ENCODE data around the gene DHRS1.

The DHRS1 gene

DNA sequence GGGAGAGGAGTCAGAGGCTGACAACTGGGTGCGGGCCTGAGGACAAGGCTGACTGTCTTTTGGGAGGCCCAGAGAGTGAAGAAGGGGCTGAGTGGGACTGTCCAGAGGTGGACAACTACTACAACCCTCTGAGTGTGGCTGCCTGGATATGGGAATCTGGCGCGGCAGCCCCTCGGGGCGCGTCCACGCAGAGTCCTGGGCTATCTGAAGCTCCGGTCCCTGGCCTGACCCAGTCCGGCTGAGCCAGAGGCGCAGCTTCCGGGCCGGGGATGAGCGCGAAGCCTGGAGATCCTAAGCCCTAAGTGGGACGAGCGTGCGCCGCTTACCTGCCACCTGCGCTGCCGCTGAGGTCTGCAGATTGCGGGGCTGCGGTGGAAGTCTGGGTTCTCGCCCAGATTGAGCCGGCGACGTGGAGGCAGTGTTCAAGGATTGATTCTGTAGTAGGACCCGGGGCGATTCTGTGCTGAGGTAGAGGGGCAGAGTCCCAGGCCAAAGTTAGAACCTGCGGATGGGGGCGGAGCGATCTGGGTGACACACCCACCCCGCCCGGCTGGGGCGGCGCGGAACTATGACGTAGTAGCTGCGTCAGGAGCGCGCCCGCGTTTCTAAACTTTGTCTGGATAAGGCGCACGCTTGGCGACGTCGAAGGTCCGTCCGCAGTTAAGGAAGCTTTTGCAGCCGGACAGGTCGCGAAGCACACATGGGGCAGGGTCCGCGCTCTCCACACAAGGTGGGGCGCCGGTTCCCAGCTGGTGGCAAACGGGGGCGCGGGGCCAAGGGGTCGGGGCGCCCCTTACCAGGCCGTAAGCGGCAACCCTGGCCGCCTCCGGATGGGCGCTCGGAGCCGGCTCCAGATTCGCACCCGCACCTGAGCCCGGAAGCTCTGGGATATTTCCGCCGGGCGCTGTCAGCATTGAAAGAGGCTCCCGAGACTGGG is at the start of gene DHRS1, which contains the start of gene NOP9:
DHRS1 (minus strand) TSS at position 526 of the 937 bp plus-strand sequence. CDS start 674 bp downstream, outside the sequence.
NOP9 (plus strand) TSS at position 596 of the 937 bp plus-strand sequence; CDS start at position 701, 105 bp downstream.
- peak; percentile 83 to 84 for DNase-seq (ENCODE audit: low read depth in 2 of 2)

DNA sequence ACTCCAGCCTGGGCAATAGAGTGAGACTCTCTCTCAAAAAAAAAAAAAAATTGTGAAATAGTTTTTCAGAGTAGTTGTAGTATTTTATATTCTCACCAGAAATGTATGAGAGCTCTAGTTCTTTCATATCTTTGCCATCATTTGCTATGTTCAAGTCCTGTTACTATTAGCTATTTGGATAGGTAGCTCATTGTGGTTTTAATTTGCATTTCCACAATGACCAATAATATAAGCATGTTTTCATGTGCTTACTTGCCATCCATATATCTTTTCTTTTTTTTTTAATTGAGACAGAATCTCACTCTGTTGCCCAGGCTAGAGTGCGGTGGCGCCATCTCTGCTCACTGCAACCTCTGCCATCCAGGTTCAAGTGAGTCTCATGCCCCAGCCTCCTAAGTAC is 48.6 kb upstream of the DHRS1 start:
- no peak for DNase-seq (ENCODE audit: low read depth in 2 of 2)

DNA sequence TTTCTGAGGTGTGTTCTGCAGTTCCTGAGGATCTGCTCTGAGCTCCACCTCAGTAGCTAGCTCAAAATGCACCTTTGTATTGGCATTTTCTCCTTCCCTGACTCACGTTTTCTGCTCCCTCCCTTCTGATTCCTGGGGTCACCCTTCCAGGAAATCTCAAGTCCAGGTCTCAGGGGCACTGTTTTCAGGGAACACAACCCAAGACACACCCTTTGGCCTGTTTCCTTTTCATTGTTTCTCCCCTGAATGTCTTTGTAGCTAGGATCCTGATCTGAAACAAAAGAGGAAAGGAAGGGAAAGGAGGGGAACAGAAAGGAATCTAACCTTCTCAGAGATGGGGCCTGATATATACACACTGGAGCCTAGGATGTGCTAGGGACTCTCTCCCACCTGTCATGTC is 47.6 kb upstream of the DHRS1 start:
- no peak for DNase-seq (ENCODE audit: low read depth in 2 of 2)

DNA sequence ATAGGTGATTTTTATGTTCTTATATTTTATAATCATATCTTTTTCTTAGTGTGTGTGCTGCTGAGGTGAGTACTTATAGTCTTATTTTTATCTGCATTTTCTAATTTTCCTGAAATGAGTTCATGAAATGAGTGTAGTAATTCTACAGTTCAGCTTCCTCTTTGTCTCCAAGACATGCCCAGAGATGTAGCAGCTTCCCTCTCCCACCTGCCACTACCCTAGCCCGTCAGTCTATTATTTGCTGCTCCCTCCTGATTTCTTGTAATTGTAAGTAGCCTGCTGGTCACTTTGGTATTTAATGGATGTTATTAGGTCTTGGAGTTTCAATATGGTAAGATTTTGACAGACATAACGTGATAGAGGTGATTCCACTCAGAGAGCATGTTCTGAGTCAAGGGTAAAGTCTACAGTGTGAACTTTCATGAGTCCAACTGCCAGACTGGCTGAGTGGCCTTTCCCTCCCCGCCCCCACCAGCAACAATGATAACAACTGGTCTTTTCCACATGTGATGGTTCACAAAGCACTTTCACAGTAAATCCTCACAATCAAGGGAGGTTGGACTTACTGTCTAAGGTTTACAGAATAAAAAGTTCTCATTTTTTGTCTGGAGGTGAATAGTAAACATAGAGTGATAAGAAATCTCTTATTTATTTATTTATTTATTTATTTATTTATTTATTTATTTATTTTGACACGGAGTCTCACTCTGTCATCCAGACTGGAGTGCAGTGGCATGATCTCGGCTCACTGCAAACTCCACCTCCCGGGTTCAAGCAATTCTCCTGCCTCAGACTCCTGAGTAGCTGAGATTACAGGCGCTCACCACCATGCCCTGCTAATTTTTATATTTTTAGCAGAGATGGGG is 44.4 kb upstream of the DHRS1 start:
- no peak for DNase-seq (ENCODE audit: low read depth in 2 of 2)

DNA sequence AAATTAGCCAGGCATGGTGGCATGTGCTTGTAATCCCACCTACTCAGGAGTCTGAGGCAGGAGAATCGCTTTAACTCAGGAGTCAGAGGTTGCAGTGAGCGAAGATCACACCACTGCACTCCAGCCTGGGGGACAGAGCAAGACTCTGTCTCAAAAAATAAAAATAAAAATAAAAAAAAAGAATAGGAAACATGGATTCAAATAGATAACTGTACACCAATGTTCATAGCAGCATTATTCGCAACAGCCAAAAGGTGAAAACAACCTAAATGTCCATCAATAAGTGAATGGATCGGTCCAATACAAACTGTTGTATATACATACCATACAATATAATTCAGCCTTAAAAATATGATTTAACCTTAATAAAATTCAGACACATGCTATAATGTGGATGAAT is 43.3 kb upstream of the DHRS1 start:
- no peak for DNase-seq (ENCODE audit: low read depth in 2 of 2)

DNA sequence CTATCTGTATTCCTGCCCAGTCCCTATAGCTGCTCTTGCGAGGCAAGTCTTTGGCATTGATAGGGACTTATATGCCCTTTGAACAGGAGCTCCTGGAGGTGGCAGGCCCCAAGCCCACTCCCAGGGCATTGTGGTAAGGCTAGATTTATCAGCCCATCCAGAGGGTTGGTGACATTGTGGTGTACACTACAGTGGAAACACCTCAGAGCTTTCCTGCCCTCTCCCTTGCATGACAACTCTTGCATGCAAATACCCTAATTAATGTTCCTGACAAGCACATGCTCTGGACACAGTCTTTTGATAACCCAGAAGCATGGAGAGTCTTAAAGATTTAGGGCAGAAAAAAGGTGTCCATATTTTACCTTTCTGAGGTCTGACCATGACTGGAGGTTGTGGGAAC is 41.0 kb upstream of the DHRS1 start:
- no peak for DNase-seq (ENCODE audit: low read depth in 2 of 2)

DNA sequence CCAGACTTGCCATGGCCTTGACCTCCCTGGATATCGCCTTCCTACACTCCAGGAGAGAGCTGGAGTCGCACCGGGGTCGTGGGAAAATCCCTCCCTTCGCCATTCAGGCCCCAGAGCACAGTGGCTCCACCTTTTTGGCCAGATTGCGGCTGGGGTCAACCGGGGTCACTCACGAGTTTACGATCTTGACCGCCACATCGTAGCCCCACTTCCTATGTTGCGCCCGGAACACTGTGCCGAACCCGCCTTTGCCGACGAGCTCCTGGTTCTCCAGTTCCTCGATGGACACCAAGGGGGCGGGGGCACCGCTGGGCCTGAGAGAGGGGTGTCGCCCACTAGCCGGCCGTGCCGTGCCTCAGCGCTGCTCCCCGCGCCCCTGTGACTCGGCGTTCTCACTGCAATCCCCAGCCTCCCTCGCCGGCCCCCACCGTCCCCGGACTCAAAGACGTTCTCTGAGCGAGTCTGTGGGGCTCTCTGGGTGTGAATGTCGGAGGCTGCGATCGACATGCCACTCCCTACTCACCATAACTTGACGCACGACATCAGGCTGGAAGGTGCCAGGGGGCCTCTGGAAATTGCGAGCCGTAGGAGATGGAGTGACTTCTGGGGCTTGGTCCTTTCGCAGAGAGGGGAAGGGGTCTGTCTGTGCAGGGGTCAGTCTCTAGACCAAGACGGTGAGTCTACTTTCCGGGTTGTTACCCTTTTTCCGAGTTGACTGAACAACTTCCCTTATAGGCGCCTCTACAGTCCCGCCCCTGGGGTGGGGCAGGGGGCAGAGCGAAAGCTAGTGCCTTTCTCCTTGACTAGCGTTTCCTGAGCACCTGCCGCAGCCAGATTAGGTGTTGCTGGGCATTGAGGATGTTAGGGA is 39.9 kb upstream of the DHRS1 start, which contains the start of gene RIPK3:
RIPK3 (minus strand) TSS at position 708 of the 868 bp plus-strand sequence; CDS start at position 543, 165 bp downstream.
- DNase-seq (ENCODE audit: low read depth in 2 of 2): peak; percentile 42 to 53

DNA sequence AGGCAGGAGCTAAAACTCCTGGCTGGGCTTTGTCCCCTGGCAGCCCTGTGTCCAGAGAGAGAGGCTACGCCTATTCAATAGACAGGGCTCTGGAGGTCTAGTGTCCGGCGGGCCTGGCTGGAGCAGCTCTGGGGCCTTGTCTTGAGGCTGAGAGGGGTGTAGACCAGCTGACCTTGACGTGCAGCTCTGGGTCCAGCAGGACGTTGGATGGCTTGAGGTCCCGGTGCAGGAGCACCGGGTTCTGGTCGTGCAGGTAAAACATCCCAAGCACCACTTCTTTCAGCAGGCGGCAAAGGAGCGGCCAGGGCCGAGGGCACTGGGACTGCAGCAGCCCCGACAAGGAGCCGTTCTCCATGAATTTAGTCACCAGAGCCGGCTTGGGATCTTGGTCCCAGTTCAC is 39.3 kb upstream of the DHRS1 start:
- DNase-seq (ENCODE audit: low read depth in 2 of 2): no peak

DNA sequence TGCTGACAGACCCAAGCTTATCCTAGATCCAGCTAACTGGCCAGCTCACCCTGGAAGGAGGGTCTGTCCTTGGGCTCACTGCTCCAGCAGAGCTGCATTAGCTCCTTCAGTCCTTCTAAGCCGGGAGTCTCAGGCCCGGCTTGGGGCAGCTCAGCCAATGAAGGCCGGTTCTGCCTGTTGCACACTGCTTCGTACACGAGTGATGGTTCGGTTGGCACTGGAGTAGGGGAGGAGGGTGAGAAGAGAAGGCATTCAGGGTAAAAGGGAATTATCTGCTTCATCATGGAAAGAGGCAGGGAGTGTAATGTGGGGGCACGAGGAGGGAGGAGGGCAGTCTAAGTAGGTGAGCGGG is 38.2 kb upstream of the DHRS1 start:
- no peak for DNase-seq (ENCODE audit: low read depth in 2 of 2)

DNA sequence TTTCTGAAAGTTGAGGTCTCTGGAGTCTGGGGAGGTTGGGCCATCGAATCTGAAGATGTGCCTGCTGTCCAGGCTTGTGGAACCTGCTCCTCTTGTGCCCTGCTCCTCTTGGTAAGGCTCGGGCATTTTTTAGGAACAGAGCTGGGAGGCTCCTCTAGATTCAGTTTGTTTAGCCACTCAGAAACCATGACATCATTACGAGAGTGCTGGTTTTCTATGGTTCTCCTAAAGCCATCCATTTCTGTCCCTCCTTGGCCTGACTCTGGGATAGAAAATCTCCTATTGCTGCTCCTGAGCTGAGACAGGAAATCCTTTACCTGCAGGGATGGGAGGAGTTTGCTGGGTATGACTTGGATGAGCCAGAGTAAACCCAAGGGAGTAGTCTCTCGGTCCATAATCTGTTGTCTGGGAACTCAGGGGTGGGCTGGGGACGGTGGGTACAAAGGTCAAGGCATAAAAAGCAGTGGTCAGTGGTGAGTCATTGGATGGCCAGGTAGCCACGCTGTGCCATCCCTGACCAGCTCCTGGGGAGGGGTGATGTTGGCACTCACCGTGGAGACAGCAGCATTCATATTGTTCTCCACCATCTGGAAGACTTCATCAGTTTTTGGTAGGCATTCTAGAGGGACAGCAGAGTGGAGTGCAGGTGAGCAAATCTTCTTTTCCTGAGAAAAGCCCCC is 37.7 kb upstream of the DHRS1 start:
- no peak for DNase-seq (ENCODE audit: low read depth in 2 of 2)

DNA sequence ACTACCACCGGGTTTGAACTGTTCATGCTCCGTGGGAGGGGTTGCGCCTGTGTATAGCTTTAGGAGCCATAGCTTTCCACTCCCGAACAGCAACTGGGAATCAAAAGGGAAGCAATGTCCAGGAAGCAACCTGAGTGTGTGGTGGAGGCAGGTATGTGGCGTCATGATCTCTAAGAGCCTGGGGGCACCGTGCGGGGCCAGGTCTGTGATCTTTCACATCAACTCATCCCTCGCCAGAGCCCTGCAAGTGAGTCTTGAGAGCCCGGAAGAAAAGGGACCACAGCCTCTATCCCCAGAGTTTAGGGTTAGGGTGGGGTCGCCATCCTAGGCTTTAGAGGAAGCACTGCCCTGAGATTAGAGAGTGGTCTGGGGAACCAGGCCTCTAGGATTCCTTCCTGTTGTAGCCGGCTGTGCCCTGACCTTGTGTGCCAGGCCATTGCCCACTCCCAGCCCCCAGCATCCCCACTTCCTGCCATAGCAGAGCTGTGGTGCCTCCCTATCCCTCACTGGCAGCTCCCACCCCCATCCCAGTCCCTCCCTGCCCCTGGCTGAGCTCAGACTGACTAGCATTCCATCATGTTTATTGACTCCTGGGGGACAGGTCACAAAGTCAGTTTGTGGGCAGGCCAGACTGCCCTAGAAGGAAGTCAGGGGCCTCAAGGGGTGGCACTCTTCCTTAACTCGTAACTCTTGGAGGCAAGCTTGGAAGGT is 36.0 kb upstream of the DHRS1 start:
- DNase-seq (ENCODE audit: low read depth in 2 of 2): no peak

DNA sequence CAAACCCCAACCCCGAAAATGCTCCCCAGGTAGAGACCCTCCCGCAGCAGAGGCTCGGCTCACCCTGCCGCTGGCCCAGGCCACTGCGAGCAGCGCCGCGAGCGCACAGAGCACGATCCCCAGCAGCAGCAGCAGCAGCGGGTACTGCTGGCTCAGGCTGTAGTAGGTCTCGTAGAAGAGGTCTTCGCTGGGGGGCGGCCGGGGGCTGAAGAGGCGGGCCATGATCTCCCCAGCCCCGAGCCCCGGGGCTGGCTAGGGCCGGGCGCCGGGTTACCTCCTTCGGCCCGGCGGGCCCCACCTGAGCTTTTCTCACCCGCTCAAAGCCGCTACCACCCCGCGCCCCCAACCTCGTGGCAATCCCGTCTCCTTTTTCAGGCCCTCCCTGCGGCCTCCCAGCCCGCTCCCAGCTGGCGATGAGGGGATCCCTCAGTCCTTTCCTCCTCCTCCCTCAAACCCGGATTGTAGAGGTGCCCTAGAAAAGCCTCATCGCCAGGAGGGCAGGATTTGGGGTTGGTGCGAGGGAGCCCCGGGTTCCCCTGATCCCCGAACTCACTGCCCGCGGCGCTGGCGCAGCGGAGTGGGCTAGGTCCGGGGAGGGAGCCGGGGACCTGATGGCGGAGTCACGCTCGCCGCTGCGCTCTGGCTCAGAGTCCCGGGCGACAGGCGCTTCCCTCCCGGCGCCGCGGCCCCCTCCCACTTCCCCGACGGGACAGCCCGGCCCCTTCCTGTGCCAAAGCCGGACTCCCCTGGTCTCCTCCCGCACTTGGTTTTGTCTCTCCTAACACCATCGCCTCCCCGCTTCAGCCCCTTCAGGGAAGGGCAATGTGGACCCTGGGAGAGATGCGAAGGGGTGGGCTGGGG is 35.1 kb upstream of the DHRS1 start, which contains the start of gene ADCY4:
ADCY4 (minus strand) TSS at position 641 of the 861 bp plus-strand sequence; CDS start at position 222, 419 bp downstream.
- no peak for DNase-seq (ENCODE audit: low read depth in 2 of 2)

DNA sequence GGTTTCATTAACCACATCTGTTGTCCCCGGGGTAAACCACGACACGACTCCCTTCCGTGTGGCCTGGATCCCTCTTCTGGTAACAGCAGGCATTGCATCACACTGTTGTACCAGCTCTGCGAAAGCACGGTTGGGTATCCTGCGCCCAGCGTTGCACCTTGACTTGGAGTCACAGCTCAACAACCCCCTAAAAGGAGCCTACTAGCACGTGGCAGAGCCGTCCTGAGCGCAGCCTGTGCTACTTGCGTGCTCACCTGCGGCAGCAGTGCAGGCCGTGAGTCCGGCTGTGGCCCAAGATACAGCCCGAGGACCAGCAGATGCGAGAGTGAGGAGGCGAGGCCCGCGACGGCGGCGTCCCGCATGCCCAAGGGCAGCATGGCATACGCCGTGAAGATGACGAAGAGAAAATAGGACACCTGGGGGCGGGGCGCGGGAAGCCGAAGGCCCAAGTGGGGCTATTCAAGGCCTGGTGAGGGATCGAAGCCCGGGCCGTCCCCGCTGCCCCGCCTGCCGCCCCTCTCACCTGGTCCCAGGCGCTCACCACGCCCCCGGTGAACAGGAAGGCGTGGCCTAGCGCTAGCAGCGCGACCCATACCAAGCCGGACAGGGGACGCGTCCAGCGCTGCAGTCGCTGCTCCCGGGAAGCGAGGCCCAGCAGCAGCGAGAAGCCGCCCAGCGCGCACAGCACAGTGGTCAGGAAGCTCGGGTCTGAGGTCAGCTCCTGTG is 32.9 kb upstream of the DHRS1 start:
- DNase-seq (ENCODE audit: low read depth in 2 of 2): peak; percentile 65 to 68

DNA sequence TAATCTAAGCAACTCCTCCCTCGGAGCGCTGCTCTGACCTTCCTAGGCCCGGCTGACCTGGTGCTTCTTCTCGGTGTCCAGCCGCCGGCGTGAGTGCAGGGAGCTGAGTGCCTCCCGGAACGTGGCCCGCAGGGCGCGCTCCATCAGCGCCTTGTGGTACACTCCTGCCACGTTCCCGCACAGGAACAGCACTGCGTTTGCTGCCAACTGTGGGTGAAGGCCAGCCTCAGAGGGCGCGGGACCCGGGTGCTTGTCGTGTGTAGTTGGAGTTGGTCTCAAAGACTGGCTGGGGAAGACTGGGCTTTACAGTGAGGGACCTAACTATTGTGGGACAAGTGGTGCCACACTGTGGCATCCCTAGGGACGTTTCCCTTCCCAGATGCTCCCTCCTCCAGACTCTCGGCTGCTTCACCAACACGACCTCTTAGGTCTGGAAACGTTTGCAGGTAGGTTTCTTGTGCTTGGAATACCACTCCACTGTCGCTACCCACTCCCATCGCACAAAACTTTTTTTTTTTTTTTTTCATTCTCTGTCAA is 32.2 kb upstream of the DHRS1 start:
- no peak for DNase-seq (ENCODE audit: low read depth in 2 of 2)

DNA sequence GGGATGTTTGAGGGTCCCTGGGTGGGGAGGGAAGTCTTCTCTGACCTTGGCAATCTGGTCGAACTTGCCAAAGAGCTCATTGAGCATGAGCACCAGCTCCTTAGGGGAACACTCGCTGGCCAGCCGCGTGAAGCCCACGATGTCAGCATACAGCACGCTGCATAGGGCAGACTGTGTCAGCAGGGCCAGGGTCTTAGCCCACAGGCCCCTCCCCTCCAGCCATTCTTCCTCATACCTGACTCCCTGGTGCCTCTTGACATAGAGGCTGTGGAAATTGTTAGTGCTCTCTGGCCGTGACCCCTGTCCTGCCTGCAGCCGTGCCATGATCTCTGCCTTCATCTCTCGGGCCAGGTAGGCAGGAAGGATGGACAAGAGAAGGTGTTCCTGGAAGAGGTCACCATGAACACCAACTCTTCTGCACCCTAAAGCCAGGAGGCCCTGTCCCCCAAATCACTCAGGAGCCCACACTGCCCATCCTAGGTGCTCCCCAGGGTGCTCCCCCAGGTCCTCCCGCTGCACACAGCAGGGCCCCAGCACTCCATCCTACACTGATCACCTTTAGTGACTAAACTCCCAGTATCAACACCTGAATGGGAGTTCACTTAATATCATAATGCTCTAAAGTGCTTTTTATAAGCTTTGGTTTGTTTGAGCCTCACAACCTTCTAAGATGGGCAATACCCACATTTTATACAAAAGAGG is 31.5 kb upstream of the DHRS1 start:
- no peak for DNase-seq (ENCODE audit: low read depth in 2 of 2)

DNA sequence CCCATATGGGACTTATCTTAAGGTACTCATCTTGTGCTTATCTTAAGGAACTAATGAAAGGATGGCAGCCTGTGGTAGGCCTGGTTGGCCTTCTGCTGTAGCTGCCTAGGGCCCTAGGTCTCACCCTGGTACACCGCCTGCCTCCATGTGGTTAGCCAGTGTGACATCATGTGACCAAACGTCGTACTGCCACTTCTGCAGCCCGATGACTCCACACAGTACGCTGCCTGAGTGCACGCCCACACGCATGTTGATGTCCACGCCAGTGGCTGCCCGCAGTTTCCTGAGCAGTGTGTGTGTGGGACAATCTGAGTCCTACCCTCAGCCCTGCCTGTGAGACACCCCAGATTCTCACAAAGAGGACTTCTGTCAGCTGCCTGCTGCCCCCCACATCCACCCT is 30.2 kb upstream of the DHRS1 start:
- peak; percentile 54 to 70 for DNase-seq (ENCODE audit: low read depth in 2 of 2)

DNA sequence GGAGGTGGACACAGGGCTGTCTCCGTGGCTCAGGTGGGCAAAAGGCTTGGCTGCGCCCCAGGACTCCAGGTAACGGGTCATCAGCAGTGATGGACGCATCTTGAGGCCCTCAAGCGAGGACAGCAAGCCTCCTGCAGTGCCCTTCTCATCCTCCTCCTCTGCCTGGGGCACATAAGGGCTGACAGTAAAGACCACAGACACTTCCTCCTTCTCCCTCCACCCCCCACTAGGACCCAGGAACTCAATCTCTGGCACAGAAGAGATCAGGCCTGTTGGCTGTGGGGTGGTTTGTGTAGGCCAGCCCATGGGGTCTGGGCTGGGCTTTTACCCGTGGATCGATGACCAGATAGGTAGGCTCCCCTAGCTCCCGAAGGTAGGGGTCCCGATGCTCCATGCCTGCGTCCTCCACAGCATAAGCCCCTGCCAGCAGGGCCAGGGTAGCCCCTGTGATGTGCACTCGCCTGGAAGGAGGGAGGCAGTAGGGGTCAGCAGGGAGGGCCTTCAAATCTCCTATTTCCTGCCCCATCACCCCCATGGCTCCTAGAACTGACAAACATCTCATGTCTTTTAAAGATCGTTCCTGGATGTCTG is 29.6 kb upstream of the DHRS1 start:
- no peak for DNase-seq (ENCODE audit: low read depth in 2 of 2)
